ENCODE results near the gene IL1R2. TPM values are rescaled to one million over a fixed set of nuclear protein-coding genes. Genes with fewer than 3 reads are reported as not detected.

Gene IL1R2
- total and polyA plus RNA-seq, 9 of the 15 experiments (the other 6 are each of a cell fraction or from before 2014, with no cell fraction given) = 0.13 TPM; not detected in 8

- TF ChIP-seq ZBTB11 (CRISPR knock-in tag; IDR thresholded peaks at IDR 0.05) (0 out of 6 replicates have a peak, but pooled peaks of 1 of the 3 experiments have one; percentile 3), RBM15 (IDR thresholded peaks at IDR 0.05; ENCODE audit: insufficient read depth, low read length) (no peak), ZBTB40 (IDR thresholded peaks at IDR 0.05) (peak; percentile 56; the same call in 1 of the 2 replicates), ZBTB40 (CRISPR knock-in tag; IDR thresholded peaks at IDR 0.05) (no peak), SOX6 (IDR thresholded peaks at IDR 0.05) (0 out of 2 replicates have a peak, but pooled peaks have one; percentile 17), TAF1 (IDR thresholded peaks at IDR 0.05; ENCODE audit: control insufficient read depth, extremely low read depth, insufficient read depth, low read length, severe bottlenecking) (no peak), ZNF398 (CRISPR knock-in tag; IDR thresholded peaks at IDR 0.05) (no peak), FOXK2 (conservative IDR thresholded peaks at IDR 0.05 in 1 of 2, IDR thresholded peaks at IDR 0.05 in 1 of 2; ENCODE audit: low read depth in 2 of 2) (peak in 1 of 2 experiments; percentile 56; a peak in 1 of 4 replicates), HLTF (IDR thresholded peaks at IDR 0.05) (peak; percentile 55; the same call in 1 of the 2 replicates), HDAC2 (IDR thresholded peaks at IDR 0.05) (no peak), PHF20 (IDR thresholded peaks at IDR 0.05; ENCODE audit: partially characterized antibody) (peak; percentile 31), MTA1 (IDR thresholded peaks at IDR 0.05; ENCODE audit: borderline replicate concordance) (0 out of 2 replicates have a peak, but pooled peaks have one; percentile 37), ZEB2 (IDR thresholded peaks at IDR 0.05) (no peak)
These were observed 78.4 kb downstream of the IL1R2 start (continued) for GRCh38 chr2:102070058-102070642.

Measured in K562 (cell line).